H1 (cell line): ENCODE measurements around the gene RUSF1. TPM values are rescaled to one million over a fixed set of nuclear protein-coding genes. Genes with fewer than 3 reads are reported as not detected.

ENCODE experiments used
- SAP30 ChIP-seq: fragments of 300-600 bp; sonication (generic); IDR thresholded peaks from 2 replicates; pipeline ENCODE4 v1.7.1; 2012; ENCODE audit warnings: low read length, moderate library complexity, mild to moderate bottlenecking, inconsistent platforms; ENCODE audit not compliant: insufficient read depth, insufficient replicate concordance
- polyA plus RNA-seq, 7 experiments: library from polyadenylated mRNA; depleted of rRNA in 3 of 7; stranded (reverse) in 5 of 7; unstranded in 2 of 7; fragments of >200 nt in 5 of 7; fragments of 200-250 nt in 2 of 7; gene quantifications; 1 replicate in 5 of 7; 2 replicates in 1 of 7; 4 replicates in 1 of 7; pipeline versions ENCODE4 v1.2.1 to v1.2.3, GENCODE V29; 2011 to 2013; ENCODE audit warnings: missing spikeins in 2 of 7, mixed read lengths in 2 of 7
- total RNA-seq: library from RNA; stranded (reverse); fragmentation: NEBNext Ultra II Directional; extraction: Animal tissue kit (Norgen Biotek cat#: 25700); gene quantifications from 2 replicates; pipeline ENCODE4 v1.2.1, GENCODE V29; 2021
- TF ChIP-seq, protein P1 (sequence below): IDR thresholded peaks from 2 replicates; pipeline ENCODE4 v1.6.1; 2012; ENCODE audit warnings: low read length, inconsistent platforms
- TF ChIP-seq, protein P2 (sequence below), 3 experiments: IDR thresholded peaks; 1 replicate in 2 of 3; 2 replicates in 1 of 3; pipeline versions ENCODE4 v1.5.1 to v1.6.1; 2011; ENCODE audit warnings: low read length in 3 of 3, mild to moderate bottlenecking in 3 of 3, inconsistent platforms in 2 of 3, low read depth in 1 of 3, moderate library complexity in 1 of 3; ENCODE audit not compliant: insufficient read depth in 1 of 3; ENCODE audit errors: control extremely low read depth in 1 of 3

The RUSF1 gene
- total and polyA plus RNA-seq, 2 of the 8 experiments (the other 6 are each of a cell fraction or from before 2014, with no cell fraction given): 22.5 to 33.7 TPM

DNA sequence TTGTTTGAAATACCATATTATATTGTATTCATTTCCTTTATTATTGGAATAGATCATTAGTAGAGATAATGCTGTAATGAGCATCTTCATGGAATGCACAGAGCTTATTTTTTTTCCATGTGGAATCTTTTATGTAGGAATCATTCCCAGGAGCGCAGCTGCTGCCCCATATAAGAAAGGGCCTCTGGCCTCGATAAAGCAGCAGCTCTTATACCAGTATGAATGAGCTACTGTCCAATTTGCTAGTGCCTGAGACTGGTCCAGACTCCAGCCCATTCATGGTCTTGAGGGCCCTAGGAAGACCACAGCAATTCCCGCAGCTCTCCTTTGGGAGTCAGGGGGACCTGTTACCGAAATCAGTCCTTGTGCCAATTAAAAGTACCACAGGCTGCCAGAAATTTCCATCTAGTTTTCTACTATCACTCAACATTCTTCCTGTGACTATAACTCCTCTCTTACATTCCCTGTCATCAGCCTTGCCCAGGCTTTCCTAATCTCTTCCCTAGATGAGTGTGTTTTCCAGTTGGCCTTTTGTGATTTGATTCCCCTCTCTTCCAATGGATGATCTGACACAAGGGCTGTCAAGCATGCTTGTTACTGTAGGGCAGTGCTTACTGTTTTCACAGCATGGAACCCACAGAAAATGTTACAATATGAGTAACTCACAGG is 67.5 kb downstream of the RUSF1 start (continued):
- TF ChIP-seq, protein P1, sequence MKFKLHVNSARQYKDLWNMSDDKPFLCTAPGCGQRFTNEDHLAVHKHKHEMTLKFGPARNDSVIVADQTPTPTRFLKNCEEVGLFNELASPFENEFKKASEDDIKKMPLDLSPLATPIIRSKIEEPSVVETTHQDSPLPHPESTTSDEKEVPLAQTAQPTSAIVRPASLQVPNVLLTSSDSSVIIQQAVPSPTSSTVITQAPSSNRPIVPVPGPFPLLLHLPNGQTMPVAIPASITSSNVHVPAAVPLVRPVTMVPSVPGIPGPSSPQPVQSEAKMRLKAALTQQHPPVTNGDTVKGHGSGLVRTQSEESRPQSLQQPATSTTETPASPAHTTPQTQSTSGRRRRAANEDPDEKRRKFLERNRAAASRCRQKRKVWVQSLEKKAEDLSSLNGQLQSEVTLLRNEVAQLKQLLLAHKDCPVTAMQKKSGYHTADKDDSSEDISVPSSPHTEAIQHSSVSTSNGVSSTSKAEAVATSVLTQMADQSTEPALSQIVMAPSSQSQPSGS: no peak
- TF ChIP-seq, protein P2, sequence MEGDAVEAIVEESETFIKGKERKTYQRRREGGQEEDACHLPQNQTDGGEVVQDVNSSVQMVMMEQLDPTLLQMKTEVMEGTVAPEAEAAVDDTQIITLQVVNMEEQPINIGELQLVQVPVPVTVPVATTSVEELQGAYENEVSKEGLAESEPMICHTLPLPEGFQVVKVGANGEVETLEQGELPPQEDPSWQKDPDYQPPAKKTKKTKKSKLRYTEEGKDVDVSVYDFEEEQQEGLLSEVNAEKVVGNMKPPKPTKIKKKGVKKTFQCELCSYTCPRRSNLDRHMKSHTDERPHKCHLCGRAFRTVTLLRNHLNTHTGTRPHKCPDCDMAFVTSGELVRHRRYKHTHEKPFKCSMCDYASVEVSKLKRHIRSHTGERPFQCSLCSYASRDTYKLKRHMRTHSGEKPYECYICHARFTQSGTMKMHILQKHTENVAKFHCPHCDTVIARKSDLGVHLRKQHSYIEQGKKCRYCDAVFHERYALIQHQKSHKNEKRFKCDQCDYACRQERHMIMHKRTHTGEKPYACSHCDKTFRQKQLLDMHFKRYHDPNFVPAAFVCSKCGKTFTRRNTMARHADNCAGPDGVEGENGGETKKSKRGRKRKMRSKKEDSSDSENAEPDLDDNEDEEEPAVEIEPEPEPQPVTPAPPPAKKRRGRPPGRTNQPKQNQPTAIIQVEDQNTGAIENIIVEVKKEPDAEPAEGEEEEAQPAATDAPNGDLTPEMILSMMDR (IDR thresholded peaks at IDR 0.05; ENCODE audit: control extremely low read depth in 1 of 3, insufficient read depth in 1 of 3, low read depth in 1 of 3, low read length in 3 of 3): no peak
- no peak for TF ChIP-seq SAP30
